HG03095 (cell line): Measurements from ENCODE around the gene CCDC127.

Experiments
- ATAC-seq: cut with Tn5 transposase; IDR thresholded peaks from one replicate; pipeline ENCODE4 v1.9.1; 2021; ENCODE audit warnings: moderate library complexity; ENCODE audit not compliant: unreplicated experiment

The CCDC127 gene

GRCh38 chr5:160921-161802, 56.8 kb downstream of the CCDC127 start:
- ATAC-seq: no peak

- ATAC-seq: no peak
These were observed 57.8 kb downstream of the CCDC127 start for GRCh38 chr5:160173-160510.

GRCh38 chr5:159448-160172, 58.3 kb downstream of the CCDC127 start:
- no peak for ATAC-seq

GRCh38 chr5:158807-159447, 59.0 kb downstream of the CCDC127 start:
- ATAC-seq: no peak

- ATAC-seq: no peak
These were observed 60.2 kb downstream of the CCDC127 start for GRCh38 chr5:157801-158200.

- ATAC-seq: no peak
These were observed 60.7 kb downstream of the CCDC127 start for GRCh38 chr5:157126-157715.

GRCh38 chr5:156411-157072, 61.4 kb downstream of the CCDC127 start:
- ATAC-seq: no peak

GRCh38 chr5:155651-156410, 62.1 kb downstream of the CCDC127 start:
- no peak for ATAC-seq

- no peak for ATAC-seq
These were observed 63.1 kb downstream of the CCDC127 start for GRCh38 chr5:154826-155225.

- no peak for ATAC-seq
These were observed 63.7 kb downstream of the CCDC127 start for GRCh38 chr5:154236-154635.

GRCh38 chr5:153256-153655, 64.7 kb downstream of the CCDC127 start:
- no peak for ATAC-seq

- no peak for ATAC-seq
These were observed 65.9 kb downstream of the CCDC127 start for GRCh38 chr5:152077-152476.

GRCh38 chr5:150746-151145, 67.2 kb downstream of the CCDC127 start:
- ATAC-seq: no peak

- ATAC-seq: no peak
These were observed 68.0 kb downstream of the CCDC127 start for GRCh38 chr5:149745-150485.

GRCh38 chr5:147751-148150, 70.2 kb downstream of the CCDC127 start:
- ATAC-seq: no peak
